Measurements from ENCODE around the gene LMF1.

DNA sequence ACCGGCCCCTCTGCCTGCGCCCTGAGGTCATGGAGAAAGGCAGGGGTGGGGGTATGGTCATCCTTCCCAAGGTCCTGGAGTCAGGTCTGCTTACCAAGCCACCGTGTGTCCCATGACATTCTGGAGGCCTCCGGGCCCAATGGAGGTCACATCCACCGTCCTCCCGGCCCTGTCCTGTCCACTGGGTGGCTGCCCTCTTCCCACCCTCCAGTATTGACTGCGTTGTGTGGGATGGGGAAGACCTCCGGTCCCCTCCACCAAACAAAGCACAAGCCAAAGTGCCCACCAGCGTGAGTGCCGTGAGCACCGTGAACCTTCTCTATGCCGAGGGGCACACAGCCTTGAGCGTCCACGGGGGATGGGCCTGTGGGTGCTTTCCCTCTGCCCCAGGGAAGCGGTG lies 37.2 kb downstream of the LMF1 start:
- TF ChIP-seq, protein P1, sequence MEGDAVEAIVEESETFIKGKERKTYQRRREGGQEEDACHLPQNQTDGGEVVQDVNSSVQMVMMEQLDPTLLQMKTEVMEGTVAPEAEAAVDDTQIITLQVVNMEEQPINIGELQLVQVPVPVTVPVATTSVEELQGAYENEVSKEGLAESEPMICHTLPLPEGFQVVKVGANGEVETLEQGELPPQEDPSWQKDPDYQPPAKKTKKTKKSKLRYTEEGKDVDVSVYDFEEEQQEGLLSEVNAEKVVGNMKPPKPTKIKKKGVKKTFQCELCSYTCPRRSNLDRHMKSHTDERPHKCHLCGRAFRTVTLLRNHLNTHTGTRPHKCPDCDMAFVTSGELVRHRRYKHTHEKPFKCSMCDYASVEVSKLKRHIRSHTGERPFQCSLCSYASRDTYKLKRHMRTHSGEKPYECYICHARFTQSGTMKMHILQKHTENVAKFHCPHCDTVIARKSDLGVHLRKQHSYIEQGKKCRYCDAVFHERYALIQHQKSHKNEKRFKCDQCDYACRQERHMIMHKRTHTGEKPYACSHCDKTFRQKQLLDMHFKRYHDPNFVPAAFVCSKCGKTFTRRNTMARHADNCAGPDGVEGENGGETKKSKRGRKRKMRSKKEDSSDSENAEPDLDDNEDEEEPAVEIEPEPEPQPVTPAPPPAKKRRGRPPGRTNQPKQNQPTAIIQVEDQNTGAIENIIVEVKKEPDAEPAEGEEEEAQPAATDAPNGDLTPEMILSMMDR (conservative IDR thresholded peaks at IDR 0.05; ENCODE audit: low read length), result no peak
- TF ChIP-seq EZH2phosphoT487 (IDR thresholded peaks at IDR 0.05; ENCODE audit: borderline replicate concordance, low read depth, low read length), result no peak

Data from OCI-LY7 (cell line).